T1000 (cell line): Measurements from ENCODE around the gene CARD11.
"Not testable (repeated sequence)": the region's sequence is repeated elsewhere in the genome, so short reads cannot be mapped to it uniquely, and the experiment has no call there.

Experiments used
- DNase-seq: peaks from one replicate; lab custom pipeline; 2025; ENCODE audit warnings: mixed read lengths; lab: John Stamatoyannopoulos, UW

Gene CARD11

DNA sequence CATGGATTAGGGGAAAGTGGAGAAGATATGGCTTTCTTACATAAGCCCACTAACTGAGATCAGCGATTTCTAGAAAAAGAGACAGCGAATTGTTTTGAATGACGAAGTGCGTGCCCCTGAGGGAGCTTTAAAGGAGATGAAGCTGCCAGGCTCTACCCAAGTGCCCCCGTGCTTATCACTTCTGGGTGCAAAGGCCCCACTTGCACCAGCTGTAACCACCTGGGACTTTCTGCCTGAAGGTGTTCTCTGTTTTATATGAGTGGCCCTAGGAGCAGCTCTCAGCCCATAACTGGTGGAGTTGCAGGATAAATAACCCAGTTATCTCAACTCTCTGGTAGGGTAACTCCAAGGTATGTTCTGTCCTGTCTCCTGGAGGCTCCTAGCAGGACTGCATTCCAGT is 20.4 kb upstream of the CARD11 start:
- DNase-seq: no peak

DNA sequence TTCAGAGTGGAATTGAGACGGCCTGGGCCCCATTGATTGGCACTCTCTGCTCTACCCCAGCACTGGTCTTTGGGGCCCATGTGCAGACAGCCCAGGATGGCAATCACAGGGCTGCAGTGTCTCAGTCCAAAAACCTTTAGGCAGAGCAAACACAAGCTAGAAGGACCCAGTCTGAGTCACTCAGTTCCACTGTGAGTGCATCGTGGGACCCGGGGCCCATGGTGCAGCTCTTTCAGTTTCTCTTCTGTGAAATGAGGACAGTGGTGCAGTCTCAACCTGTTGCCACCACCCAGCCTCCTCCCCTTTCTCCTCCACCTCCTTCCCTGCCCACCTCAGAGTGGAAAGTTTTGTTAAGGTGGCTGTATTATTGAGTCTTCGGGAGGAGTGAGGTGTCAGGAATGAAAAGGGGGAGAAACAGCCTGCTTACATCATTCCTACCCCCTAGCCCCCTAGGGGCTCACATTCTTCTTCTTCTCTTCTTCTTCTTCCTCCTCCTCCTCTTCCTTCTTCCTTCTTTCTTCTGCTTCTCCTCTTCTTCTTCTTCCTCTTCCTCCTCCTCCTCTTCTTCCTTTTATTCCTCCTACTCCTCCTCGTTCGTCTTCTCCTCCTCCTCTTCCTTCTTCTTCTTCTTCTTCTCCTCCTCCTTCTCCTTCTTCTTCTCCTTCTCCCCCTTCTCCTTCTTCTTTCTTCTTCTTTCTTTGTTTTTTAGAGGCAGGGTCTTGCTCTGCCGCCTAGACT is 19.5 kb upstream of the CARD11 start:
- no peak for DNase-seq

DNA sequence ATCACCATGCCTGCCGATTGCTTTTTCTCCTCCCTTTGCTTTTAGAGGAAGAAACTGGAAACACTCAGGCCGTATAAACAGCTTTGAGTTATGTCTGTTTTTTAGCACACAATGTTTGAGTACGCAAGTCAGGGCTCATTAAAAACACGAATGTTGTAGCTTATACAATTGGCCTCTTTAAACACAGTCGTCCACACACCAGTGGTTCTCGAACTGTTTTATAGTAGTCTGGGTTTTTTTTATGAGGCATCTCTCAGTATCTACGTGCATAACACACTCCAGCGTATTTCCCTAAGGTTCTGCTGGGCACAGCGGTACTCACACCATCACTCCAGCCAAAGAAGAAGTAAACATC is 13.4 kb upstream of the CARD11 start:
- no peak for DNase-seq

DNA sequence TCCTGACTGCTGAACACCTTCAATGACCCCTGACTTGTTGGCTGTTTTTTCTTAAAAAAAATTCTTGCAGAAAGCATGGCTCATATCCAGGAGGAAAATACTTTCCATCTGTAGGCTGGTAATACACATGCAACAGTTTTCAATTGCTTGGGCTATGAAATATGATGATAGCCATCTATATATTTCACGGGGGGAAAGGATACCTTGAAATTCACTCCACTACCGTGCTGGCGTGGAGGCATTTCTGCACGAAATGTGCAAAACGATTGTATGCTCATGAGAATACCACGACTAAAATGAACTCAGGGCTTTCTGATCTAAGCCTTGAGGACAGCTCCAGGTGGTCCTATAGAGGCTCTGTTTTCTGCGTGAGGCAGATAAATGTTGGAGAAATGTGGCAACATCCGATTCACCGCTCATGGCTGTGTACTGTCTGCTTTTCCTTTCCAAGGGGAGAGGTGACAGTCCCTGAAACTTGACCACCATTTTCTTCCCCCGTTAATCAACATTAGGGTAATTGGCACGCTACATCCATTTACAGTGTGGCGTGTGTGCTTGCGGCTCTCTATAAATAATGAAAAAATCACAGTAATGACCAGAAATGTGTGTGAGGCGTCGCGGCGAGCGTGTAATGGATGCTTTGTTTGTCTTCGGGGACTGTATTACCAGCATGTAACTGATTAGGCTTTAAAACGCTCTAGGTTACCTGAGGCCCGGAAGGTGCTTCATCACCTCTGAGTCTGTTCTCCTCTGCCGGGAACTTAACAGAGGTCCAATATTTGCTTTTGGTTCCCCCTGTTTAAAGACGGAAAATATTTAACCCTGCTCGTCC is 12.8 kb upstream of the CARD11 start:
- no peak for DNase-seq

DNA sequence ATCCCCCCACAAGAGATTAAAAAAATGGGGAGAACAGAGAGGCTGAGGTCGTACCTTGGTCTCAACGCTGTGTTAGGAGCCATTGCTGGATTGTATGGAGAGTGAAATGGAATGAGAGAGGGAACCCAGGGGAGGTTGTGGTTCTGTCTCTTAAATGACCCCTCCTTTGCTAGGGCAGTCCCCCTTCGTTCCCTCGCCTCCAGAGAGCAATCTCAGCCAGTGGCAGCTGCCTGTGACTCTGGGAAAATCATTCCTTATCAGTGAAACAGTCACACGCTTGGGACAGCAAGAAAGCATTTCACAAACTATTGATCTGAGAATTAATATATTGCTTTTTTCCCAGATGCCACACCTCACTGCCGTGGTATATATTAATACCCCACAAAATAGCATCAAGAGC is 12.0 kb upstream of the CARD11 start:
- no peak for DNase-seq

DNA sequence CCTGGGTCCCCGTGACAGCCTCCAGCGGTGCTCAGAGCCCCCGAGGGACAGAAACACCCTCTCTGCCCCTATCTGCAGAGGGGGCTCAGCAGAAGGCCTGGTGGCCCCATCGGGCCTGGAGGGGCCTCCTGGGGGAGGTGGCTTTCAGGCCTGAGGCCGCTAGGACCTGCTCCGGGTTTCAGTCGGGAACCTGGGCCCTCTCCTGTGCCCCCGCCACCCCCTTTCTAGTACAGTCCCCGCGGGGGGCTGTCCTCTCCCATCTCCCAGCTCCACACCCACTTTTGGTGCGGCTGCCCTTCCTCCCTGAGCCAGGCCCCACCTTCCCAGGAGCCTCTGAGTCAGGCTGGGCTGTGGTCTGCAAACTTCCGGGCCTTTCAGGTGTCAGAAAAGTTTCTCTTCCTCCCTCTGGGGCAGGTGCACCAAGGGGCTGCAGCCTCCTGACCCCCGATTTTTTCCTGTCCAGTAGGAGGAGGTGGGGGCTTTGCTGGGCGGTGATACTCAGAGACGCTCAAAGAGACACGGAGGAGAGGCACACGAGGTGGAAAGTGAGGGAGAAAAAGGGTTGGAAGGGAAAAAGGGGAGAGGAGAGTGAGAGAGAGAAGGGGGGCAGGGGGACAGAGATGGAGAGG is 692 bp downstream of the CARD11 start:
- no peak for DNase-seq

DNA sequence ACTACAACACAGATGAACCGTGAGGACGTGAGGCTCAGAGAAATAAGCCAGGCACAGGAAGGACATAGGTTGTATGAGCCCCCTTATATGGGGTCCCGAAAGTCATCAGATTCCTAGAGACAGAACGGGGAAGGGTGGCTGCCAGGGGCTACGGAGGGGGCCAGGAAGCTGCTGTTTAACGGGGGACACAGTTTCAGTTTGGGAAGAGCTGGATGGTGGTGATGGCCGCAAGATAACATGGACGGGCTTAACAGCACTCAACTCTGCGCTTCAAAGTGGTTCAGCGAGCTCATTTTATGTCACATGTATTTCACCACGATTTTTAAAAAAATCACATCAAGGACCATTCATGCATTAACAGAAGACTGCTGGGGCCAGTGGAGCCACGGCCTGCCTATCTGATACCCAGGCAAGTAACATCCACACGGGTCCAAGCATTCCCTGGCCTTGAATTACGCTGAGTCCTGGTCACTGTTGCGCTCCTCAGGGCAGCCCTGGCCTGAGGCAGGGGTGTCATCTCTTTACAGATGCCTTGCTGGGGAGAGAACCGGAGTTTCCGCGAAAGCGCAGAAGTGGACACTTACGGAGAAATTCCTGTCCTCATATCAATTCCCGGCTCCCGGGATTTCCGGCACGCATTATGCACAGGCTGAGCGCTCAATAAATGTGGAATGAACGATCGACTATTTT is 1.5 kb downstream of the CARD11 start:
- no peak for DNase-seq

DNA sequence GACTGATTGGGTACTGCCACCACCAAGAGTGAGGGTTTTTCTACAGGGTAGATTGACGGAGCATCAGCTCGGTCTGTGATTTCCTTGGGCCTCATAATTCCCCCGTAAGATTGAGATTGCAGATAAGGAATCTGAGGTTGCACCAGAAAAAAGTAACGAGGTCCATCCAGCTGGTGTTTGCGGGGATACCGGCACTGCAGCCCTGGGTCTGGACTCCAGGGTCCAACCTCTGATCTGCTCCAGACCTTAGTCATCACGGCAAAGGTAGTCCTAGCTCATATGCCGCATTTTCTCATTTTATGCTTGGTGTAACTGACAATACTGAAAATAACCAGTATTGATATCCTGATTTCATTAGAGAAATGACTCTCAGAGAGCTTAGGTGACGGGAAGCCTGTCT is 3.9 kb downstream of the CARD11 start:
- DNase-seq: no peak

DNA sequence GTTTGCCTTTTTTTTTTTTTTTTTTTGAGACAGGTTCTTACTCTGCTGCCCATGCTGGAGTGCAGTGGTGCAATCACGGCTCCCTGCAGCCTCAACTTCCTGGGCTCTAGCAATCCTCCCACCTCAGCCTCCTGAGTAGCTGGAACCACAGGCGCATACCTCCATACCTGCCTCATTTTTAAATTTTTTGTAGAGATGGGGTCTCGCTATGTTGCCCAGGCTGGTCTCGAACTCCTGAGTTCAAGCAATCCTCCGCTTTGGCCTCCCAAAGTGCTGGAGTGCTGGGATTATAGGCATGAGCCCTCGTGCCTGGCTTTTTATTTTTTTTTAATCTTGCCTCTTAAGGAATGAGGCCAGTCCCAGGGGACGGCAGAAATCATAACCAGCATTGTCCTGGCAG is 5.7 kb downstream of the CARD11 start:
- not testable (repeated sequence) for DNase-seq

DNA sequence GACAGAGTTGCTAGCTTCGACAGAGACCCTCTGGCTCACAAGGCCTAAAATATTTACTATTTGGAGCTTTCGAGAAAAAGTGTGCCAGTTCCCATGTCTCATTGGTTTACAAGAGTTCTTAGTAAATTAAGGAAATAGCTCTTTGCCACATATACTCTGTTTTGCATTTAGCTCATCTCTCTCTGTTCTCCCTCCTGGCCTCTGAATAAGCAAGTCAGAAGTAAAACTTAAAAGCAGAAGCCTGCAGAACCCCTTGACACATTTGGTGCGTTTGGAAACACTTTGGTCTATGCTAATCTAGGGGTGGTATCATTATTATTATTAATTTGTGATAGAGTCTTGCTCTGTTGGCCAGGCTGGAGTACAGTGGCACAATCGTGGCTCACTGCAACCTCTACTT is 6.4 kb downstream of the CARD11 start:
- DNase-seq: no peak

DNA sequence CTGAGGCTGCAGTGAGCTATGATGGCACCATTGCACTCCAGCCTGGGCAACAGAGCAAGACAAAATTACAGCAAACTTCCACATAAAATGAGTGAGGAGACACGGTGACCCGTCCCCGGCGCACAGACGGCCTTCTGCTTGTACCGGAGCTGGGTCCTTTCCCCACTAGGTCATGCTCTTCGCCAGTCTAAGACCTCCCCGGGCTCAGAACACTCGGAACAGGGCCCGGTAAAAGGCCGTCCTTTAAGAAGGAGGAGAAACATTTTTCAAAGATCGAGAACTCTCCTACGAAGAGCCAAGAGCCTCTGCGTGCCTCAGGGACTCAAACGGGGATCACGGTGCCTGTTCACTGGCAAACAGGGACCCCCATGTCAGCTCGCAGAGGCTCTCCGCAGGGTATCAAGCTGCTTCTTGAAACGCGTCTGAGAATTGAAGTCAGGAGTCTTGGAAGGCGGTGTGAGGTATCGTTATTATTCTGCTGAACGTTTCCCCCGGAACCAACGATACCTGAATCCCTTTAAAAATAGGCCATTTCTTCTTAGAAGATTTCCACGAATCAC is 9.0 kb downstream of the CARD11 start:
- DNase-seq: no peak

DNA sequence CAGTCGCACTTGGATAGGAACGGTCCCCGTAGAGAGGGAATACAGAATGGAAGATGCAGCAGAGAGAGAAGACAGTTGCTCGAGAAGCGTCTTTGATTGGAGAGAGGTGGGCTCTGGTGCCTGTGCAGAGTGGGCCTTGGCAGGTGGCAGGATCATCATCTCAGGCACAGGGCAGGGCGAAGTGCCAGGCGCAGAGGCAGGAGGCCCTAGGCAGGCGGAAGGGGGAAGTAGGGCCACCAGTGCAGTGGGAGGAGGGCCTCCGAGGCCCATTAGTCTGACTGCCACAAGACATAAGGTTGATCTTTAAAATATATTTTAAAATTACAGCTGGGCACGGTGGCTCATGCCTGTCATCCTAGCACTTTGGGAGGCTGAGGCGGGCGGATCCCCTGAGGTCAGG is 10.1 kb downstream of the CARD11 start:
- no peak for DNase-seq

DNA sequence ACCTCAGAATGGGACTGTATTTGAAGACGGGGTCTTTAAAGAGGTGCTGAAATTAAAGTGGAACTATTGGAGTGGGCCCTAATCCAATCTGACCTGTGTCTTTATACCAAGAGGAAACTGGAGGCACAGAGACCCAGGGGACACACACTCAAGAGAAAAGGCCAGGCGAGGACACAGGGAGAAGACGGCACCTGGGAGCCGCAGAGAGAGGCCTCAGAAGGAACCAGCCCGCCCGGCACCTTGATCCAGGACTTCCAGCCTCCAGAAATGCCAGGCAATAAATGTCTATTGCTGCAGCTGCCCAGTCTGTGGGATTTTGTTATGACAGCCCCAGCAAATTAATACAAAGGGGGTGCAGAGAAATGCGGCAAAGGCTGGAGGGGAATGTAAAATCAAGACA is 10.5 kb downstream of the CARD11 start:
- DNase-seq: no peak

DNA sequence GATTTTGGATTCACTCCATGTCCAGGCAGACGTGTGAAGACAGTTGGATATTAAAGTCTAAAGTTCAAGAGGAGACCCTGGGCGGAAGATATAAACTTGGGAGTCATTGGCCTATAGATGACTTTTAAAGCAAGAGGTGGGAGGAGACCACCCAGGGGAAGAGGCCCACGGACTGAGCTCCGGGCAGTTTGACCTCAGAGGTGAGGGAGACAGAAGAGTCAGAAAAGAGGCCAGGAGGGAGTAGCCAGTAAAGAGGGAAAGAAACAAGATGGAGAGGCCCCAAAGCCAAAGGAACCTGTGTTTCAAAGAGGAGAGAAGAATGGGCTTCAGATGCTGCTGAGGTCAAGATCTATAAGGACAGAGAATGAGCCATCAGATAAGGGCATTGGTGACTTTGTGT is 11.4 kb downstream of the CARD11 start:
- DNase-seq: no peak

DNA sequence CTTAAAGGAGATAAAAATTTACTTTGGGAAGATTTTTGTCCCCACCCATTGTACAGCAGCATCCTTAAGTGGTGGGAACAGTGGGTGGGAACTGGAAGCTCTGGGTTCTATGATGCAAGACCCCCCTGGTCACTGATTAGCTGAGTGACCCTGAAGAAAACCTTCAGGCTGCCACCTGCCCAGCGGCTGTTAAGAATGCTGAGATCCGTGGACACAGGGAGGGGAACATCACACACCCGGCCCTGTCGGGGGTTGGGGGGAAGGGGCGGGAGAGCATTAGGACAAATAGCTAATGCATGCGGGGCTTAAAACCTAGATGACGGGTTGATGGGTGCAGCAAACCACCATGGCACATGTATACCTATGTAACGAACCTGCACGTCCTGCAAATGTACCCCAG is 14.5 kb downstream of the CARD11 start:
- DNase-seq: no peak

DNA sequence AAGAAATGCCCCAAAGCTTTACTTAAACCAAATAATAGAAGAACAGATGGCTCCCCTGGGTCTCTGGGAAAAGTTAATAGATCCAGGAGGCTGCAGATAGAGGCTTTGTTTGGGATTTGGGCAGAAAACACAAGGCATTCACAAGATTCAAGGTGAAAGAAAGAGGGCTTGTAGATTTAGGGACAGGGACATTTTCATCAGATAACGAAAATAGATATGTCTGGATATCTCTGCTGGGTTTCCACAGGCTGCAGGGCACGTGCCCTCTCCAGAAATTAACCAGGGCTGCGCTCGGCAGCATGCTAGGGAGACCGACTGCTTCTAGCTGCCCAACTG is 14.9 kb downstream of the CARD11 start:
- DNase-seq: no peak

DNA sequence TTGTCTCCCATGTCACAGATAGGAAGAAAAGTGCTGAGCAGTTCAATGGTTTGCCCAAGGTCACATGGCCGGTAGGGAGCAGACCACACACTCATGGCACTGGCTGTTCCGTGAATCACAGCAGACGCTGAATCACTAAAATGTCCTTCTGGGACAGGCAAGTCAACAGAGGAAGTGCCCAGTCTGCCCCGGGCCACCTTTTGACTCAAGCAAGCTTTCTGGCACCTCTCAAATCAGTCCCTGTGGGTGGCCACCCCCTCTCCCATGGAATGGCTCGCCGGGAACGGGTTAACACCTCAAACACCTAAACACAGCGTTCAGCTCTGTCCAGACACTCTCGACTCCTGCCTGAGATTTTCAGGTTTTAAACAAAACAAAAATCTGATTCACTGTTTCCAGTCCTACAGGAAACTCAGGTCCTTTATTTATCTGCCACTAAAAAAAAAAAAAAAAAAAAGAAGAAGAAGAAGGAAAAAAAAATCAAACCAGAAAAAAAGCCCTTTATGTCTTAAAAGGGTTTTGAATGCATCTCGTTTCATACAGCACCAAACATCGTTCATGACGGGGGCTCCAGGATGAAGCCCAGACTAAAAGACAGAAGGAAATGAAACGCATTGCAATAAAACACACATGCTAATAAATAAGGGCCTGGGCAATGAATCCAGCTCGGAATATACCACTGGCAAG is 15.5 kb downstream of the CARD11 start:
- DNase-seq: peak; percentile 43

DNA sequence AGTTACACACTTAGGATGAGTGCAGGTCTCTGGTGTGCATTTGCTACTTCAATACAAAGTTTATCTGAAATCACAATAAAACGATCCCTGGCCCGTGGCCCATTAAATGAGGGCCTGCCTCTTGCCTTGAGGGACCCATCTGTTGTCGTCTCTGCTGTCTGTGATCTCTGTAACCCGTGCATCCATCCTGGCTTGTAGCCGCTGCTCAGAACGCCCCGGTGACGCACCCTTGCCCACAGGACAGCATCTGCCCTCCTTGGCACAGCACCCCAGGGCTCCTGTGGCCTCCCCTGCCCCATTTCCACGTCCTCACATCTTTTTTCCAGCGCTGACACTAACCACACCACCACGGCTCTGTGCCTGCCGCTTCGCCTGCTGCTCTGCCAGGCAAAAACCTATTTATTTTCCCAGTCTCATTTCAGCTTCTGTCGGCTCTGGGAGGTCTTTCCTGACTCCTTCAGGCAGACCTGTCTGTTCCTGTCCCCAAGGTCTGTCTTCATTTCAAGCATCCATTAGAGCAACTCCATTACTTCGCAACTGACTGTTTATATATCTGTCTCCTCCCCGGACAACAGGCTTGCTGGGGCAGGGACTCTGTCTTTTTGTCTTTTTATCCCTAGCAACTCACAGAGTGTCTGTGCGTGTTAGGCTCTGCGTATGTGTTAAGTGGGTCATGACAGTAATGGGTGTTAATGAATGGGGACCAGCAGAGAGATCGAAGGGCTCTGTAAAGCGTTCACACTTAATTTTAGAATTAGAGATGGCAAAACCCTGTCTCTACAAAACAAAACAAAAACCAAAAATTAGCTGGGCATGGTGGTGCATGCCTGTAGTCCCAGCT is 16.4 kb downstream of the CARD11 start:
- no peak for DNase-seq

DNA sequence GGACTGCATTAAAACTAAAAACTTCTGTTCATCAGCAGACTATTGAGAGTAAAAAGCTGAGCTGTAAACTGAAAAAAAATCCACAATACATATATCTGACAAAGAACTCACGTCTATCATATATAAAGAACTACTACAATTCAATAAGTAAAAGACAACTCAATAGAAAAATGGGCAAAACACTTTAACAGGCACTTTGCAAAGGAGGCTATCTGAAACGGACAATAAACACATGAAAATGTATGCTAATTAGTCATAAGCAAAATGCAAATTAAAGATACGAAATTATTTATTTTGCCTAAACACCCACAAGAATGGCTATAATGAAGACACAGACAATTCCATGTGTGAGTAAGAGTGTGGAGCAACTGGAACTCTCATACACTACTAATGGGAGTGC is 18.1 kb downstream of the CARD11 start:
- no peak for DNase-seq

DNA sequence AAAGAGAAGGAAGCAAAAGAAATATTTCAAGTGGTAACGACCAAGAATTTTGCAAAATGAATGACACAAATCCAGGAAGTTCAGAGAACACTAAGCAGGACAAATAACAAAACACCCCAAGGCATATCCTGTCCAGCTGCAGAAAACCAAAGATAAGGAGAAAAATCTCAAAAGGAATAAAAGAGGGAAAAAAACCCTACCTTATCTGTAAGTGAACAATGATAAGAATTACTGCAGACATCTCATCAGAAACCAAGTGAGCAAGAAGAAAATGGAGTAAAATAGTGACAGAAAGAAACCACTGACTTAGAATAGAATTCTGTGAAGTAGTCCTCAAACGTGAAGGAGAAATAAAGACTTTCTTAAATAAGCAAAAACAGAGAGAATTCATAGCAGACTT is 21.8 kb downstream of the CARD11 start:
- no peak for DNase-seq

DNA sequence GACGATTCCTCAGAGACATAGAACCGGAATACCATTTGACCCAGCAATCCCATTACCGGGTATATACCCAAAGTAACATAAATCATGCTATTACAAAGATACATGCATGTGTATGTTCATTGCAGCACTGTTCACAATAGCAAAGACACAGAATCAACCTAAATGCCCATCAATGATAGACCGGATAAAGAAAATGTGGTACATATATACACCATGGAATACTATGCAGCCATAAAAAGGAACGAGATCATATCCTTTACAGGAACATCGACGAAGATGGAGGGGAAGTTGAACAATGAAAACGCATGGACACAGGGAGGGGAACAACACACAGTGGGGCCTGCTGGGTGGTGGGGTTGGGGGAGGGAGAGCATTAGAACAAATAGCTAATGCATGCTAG is 22.4 kb downstream of the CARD11 start:
- DNase-seq: not testable (repeated sequence)
